ENCODE data around the gene KLHL2.

- TF ChIP-seq GATA2 (IDR thresholded peaks at IDR 0.05; ENCODE audit: low read depth, low read length) (no peak), GATA3 (IDR thresholded peaks at IDR 0.05; ENCODE audit: low read depth, low read length) (no peak)
These were observed 14.4 kb upstream of the KLHL2 start for GRCh38 chr4:165192956-165193355.
